ENCODE measurements around the gene GALNTL6.

DNA sequence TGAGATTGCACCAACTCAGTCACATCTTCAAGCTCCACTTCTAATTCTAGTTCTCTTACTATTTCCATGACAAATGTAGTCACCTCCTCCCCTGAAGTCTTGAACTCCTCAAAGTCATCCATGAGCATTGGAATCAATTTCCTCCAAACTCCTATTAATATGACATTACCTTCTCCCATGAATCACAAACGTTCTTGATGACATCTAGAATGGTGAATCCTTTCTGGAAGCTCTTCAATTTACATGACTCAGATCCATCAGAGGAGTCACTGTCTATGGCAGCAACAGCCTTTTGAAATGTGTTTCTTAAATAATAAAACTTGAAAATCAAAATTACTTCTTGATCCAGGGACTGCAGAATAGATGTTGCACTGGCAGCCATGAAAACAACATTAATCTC lies 34.5 kb downstream of the GALNTL6 start:
- TF ChIP-seq, protein P1, sequence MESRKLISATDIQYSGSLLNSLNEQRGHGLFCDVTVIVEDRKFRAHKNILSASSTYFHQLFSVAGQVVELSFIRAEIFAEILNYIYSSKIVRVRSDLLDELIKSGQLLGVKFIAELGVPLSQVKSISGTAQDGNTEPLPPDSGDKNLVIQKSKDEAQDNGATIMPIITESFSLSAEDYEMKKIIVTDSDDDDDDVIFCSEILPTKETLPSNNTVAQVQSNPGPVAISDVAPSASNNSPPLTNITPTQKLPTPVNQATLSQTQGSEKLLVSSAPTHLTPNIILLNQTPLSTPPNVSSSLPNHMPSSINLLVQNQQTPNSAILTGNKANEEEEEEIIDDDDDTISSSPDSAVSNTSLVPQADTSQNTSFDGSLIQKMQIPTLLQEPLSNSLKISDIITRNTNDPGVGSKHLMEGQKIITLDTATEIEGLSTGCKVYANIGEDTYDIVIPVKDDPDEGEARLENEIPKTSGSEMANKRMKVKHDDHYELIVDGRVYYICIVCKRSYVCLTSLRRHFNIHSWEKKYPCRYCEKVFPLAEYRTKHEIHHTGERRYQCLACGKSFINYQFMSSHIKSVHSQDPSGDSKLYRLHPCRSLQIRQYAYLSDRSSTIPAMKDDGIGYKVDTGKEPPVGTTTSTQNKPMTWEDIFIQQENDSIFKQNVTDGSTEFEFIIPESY (IDR thresholded peaks at IDR 0.05; ENCODE audit: extremely low read depth, insufficient replicate concordance, low read length): no peak
- TF ChIP-seq CTCF (IDR thresholded peaks at IDR 0.05 in 2 of 3, conservative IDR thresholded peaks at IDR 0.05 in 1 of 3; ENCODE audit: borderline replicate concordance in 1 of 3, insufficient read depth in 1 of 3, low read depth in 2 of 3, low read length in 2 of 3): no peak
